CD4-positive, alpha-beta T cell treated with Interleukin-17A for 4 hours (primary cell): ENCODE results near the gene R3HDM2.

Experiments
- DNase-seq: peaks from one replicate; pipeline ENCODE4 v3.0.0-alpha.2; 2020; ENCODE audit warnings: mixed read lengths

Gene R3HDM2

GRCh38 chr12:57465747-57466505 is 35.1 kb upstream of the R3HDM2 start:
- no peak for DNase-seq

- DNase-seq, result no peak
These were observed 34.3 kb upstream of the R3HDM2 start for GRCh38 chr12:57465030-57465746.

- no peak for DNase-seq
These were observed 33.7 kb upstream of the R3HDM2 start for GRCh38 chr12:57464569-57464968.

GRCh38 chr12:57462912-57463253 is 32.0 kb upstream of the R3HDM2 start:
- no peak for DNase-seq

- DNase-seq, result peak; percentile 92
These were observed 31.5 kb upstream of the R3HDM2 start for GRCh38 chr12:57462251-57462911.

- DNase-seq, result no peak
These were observed 31.0 kb upstream of the R3HDM2 start for GRCh38 chr12:57461917-57462250.

GRCh38 chr12:57461276-57461916 is 30.6 kb upstream of the R3HDM2 start:
- peak; percentile 44 for DNase-seq

GRCh38 chr12:57460841-57461275 is 30.0 kb upstream of the R3HDM2 start:
- no peak for DNase-seq

- DNase-seq, result no peak
These were observed 29.6 kb upstream of the R3HDM2 start for GRCh38 chr12:57460468-57460784.

GRCh38 chr12:57459750-57460467 is 29.1 kb upstream of the R3HDM2 start, which contains the start of gene GLI1:
Gene GLI1, plus strand, starts transcription at chr12:57459785. Its CDS starts 3,907 bp downstream, at chr12:57463692.
- DNase-seq, result no peak

GRCh38 chr12:57459055-57459749 is 28.4 kb upstream of the R3HDM2 start:
- peak; percentile 95 for DNase-seq

GRCh38 chr12:57458665-57459054 is 27.8 kb upstream of the R3HDM2 start:
- DNase-seq, result no peak

GRCh38 chr12:57456737-57457490 is 26.1 kb upstream of the R3HDM2 start:
- no peak for DNase-seq

- peak; percentile 64 for DNase-seq
These were observed 25.4 kb upstream of the R3HDM2 start for GRCh38 chr12:57456145-57456700.

- no peak for DNase-seq
These were observed 24.7 kb upstream of the R3HDM2 start for GRCh38 chr12:57455374-57456144.

GRCh38 chr12:57454566-57455373 is 23.9 kb upstream of the R3HDM2 start, which contains the start of gene INHBE:
Gene INHBE, plus strand, starts transcription at chr12:57455307. Its CDS starts 230 bp downstream, at chr12:57455537.
- DNase-seq, result no peak

- no peak for DNase-seq
These were observed 23.3 kb upstream of the R3HDM2 start for GRCh38 chr12:57454213-57454565.

GRCh38 chr12:57452937-57453509 is 22.2 kb upstream of the R3HDM2 start:
- peak; percentile 58 for DNase-seq
